NB4 (cell line): ENCODE measurements around the gene GIMAP2.
A peak's percentile ranks its signal among the peaks of the same experiment; 100 is the strongest.

Experiments
- DNase-seq: peaks from one replicate; pipeline ENCODE4 v3.0.0; 2010; ENCODE audit warnings: low read depth
- H3K4me3 ChIP-seq: one replicate; pipeline ENCODE4 v1.5.1; 2011; ENCODE audit warnings: mild to moderate bottlenecking, low read depth, low read length, moderate library complexity
- MYC ChIP-seq: IDR thresholded peaks from 2 replicates; pipeline ENCODE4 v1.6.1; 2011; ENCODE audit warnings: low read depth, low read length
- POLR2A ChIP-seq: IDR thresholded peaks from 2 replicates; pipeline ENCODE4 v1.6.1; 2011; ENCODE audit warnings: mild to moderate bottlenecking; ENCODE audit not compliant: insufficient read length; ENCODE audit errors: extremely low read depth
- TF ChIP-seq, protein P1 (sequence below): IDR thresholded peaks from 2 replicates; pipeline ENCODE4 v1.6.1; 2011; ENCODE audit warnings: low read depth, low read length
- TF ChIP-seq, protein P2 (sequence below): IDR thresholded peaks from one replicate; pipeline ENCODE4 v1.5.1; 2012; ENCODE audit warnings: low read depth, low read length

GIMAP2 gene

DNA sequence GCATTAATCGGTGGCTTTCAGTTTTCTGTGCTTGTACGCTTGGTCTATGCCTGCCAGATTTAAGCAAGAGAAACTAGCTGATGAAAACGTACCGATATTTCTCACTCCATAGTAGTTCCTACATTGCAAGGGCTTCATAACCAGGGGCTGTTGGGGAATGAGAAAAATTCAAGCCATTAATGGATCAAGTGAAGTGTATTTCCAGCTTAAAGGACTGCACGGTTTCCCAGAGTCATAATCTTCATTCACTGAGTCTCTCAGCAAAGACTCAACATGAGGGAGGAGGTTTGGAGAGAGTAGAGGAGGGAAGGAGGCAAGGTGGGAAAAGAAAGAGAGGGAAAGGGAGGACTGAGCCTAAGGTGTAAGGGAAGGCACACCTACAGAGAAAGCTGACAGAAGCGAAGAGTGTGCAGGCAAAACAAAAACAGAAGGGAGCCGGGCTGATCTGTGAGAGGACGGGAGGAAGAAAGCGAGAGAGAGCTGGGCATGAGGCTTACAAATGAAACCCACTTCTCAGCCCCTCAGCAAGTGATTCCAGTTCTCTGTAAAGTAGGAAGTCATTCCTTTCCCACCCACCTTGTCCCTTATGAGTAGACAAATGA, 625 bp downstream of the GIMAP2 start:
- peak; percentile 40 for DNase-seq
- H3K4me3 ChIP-seq, result peak overlapping the region; percentile 71
- TF ChIP-seq, protein P1, sequence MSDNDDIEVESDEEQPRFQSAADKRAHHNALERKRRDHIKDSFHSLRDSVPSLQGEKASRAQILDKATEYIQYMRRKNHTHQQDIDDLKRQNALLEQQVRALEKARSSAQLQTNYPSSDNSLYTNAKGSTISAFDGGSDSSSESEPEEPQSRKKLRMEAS, result no peak
- TF ChIP-seq MYC (no peak), POLR2A (no peak)
- TF ChIP-seq, protein P2, sequence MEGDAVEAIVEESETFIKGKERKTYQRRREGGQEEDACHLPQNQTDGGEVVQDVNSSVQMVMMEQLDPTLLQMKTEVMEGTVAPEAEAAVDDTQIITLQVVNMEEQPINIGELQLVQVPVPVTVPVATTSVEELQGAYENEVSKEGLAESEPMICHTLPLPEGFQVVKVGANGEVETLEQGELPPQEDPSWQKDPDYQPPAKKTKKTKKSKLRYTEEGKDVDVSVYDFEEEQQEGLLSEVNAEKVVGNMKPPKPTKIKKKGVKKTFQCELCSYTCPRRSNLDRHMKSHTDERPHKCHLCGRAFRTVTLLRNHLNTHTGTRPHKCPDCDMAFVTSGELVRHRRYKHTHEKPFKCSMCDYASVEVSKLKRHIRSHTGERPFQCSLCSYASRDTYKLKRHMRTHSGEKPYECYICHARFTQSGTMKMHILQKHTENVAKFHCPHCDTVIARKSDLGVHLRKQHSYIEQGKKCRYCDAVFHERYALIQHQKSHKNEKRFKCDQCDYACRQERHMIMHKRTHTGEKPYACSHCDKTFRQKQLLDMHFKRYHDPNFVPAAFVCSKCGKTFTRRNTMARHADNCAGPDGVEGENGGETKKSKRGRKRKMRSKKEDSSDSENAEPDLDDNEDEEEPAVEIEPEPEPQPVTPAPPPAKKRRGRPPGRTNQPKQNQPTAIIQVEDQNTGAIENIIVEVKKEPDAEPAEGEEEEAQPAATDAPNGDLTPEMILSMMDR, result no peak

DNA sequence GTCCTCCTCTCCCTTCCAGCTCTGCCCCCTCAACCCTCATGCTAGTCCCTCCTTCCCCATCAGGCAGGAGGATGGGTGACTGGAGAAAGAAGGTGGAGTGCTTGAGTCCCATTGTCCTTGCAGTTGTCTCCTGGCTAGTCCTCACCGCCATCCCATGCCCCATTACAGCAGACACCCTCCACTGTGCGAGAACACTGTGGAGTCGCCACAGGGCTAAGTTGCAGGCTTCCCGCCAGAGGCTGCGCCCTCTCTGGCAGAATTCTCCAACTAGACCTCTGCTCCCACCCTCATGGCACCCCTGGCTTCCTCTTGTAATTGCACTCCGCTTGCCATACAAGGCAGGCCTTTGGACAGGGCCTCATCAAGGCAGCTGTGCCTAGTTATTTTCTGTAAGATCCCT, 3.1 kb downstream of the GIMAP2 start:
- no peak overlapping the region for H3K4me3 ChIP-seq
- TF ChIP-seq, protein P1, result no peak
- TF ChIP-seq, protein P2, result no peak
- TF ChIP-seq MYC (no peak), POLR2A (no peak)
- no peak for DNase-seq

DNA sequence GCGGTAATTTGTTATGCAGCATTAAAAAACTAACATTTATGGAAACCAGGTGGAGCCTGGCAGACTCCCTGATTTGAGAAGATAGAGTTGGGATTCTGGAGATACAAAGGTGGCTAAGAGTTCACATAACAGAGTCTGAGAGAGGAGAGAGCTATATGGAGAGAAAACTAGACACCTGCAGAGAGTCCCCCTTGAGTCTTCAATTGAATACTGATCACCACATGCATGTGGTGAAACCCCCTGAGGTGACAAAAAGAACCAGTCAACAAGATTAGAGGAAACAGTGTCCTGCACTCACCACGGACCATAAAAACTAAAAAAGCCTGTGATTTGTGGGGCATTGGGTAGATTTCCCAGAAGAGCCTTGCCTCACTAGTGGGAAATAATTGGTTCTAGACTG, 10.1 kb downstream of the GIMAP2 start:
- H3K4me3 ChIP-seq, result no peak overlapping the region
- no peak for DNase-seq
- TF ChIP-seq MYC (no peak), POLR2A (no peak)
- TF ChIP-seq, protein P2, result no peak
- TF ChIP-seq, protein P1, result no peak

DNA sequence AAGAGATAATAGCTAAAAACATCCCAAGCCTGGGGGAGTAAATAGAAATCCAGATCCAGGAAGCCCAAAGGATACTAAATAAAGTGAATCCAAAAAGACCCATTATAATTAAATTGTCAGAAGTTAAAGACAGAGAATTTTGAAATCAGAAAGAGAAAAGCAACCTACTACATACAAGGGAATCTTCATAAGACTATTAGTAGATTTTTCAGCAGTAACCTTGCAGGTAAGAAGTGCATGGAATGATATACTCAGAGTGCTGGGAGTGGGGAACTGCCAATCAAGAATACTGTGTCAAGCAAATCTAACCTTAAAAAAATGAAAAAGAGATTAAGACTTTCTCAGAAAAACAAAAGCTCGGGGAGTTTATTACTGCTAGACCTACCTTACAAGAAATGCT, 17.7 kb downstream of the GIMAP2 start:
- DNase-seq, result no peak
- TF ChIP-seq, protein P1, result no peak
- TF ChIP-seq, protein P2, result no peak
- TF ChIP-seq POLR2A (no peak), MYC (no peak)
- no peak overlapping the region for H3K4me3 ChIP-seq

DNA sequence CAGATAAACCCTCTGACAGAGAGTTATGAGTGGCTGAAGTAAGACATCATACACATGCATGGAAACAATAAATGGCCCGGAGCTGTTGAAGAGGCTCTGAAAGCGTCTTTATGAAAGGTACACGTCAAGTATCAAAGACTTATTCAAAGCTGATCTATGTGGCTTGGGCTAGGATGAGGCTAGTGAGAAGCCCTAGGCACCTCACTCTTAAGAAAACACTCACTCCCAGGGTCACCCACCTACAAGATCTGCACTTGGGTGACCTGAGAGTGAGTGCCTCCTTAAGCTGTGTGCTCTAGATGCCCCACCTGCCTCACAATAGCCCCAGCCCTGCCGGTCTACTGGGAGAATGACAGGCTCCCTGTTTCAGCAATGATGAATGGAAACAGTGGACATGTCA, 29.8 kb downstream of the GIMAP2 start:
- TF ChIP-seq, protein P2, result no peak
- TF ChIP-seq POLR2A, result no peak
- TF ChIP-seq, protein P1, result no peak
- no peak for TF ChIP-seq MYC
- DNase-seq, result no peak
- H3K4me3 ChIP-seq, result no peak overlapping the region

DNA sequence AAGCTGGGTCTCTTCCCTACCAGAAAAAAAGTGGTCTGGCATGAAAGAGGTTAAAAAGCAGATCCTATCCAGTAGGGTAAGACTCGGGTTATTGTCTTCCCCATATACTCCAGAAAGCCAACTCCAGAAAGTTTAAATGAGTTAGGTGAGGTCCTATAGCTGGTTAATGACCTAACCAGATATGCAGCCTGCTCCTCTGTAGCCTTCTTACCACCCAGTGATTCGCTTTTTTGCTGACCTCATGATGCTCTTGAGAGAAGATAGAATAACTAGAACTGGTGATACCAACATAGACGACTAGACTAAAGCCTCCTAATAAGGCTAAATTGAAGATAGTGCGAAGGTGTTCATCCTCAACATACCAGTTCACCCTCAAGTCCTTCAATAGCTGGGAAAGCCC, 30.2 kb downstream of the GIMAP2 start:
- TF ChIP-seq, protein P2, result no peak
- no peak overlapping the region for H3K4me3 ChIP-seq
- DNase-seq, result no peak
